Hematopoietic multipotent progenitor cell treated with erythropoietin and hydrocortisone succinate and interleukin-3 and kit ligand, for 8 days (in vitro differentiated cells): ENCODE results near the gene COPS8.
A peak's percentile ranks its signal among the peaks of the same experiment; 100 is the strongest.

Experiments used
- DNase-seq: peaks from one replicate; pipeline ENCODE4 v3.0.0-alpha.2; 2015

The COPS8 gene

DNA sequence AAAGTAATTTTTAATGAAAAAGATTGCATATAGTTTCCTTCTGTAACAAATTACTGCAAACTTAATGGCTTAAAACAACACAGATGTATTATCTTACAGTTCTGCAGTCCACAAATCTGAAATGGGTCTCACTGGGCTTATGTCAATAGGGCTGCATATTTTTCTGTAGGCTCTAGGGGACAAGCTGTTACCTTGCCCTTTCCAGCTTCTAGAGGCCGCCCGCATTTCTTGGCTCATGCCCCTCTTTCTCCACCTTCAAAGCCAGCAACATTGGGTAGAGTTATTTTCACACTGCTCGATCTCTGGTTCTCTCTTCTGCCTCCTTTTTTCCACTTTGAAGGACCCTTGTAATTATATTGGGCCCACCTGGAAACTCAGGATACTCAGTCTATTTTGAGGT is 16.7 kb downstream of the COPS8 start:
- no peak for DNase-seq

DNA sequence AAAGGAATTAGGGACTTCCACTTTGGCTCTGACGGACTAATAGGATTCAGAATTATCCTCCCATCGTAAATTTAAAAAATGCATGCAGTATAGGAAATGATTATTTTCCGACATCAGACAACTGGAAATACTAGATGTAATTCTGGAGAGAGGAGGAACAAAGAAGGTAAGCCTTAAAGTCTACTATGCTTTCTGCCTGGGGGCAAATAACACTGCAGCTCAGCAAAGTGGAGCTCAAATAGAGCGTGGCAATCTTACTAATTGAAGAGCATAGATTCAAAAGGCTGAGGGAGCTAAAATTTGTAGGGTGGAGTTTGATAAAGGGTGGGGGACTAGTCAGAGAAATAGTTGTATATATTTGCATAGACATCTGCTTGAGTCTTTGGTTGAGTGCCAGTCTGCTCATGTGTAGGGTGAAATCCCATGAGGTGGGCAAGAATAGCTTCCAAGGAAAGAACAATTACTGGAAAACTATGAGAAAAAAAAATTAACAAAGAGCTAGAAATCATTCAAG is 23.8 kb downstream of the COPS8 start:
- no peak for DNase-seq

DNA sequence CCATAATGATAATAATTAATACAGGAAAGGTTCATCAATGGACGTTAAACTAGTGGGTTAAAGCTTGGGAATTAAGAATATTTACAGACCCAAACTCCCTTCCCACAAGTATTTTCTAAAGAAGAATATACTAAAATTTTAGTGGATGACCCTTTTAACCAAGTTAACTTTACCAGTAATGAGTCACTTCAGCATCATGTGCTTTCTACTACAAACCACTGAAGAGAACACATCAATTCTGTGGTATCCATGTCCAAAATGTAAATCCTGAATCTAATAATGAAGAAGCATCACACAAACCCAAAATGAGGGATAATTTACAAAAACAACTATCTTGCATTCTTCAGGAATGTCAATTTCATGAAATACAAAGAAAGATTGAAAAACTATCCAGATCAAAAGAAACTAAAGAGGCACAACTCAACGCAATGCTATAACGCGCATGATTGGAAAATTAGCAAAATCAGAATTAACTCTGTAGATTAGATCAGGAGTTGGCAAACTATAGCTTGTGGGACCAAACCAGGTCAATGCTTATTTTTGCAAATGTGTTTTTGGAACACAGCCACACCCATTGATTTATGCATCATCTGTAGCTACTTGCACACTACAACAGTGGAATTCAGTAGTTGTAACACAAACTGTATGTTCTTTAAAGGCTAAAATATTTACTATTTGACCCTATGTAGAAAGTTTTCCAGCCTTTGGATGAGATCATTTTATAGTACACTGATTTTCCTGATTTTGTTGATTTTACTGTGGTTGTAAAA is 27.5 kb downstream of the COPS8 start:
- no peak for DNase-seq

DNA sequence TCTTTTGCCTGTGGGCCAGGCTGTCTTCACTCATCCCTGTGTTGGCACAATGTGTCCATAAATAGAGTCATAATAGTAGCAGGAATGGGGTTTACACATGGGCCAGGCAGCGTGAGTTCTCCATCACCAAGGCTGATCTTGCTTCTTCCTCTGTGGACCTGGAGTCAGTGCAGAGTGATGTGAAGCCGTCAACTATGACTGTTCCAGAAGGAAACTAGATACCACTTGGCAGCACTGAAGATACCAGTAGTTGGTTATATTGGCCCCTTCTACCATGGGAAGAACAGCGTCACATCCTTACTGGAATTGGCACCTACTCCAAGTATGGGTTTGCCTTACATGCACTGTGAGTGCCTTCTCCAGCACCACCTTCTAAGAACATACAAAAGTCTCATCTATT is 30.2 kb downstream of the COPS8 start:
- no peak for DNase-seq

DNA sequence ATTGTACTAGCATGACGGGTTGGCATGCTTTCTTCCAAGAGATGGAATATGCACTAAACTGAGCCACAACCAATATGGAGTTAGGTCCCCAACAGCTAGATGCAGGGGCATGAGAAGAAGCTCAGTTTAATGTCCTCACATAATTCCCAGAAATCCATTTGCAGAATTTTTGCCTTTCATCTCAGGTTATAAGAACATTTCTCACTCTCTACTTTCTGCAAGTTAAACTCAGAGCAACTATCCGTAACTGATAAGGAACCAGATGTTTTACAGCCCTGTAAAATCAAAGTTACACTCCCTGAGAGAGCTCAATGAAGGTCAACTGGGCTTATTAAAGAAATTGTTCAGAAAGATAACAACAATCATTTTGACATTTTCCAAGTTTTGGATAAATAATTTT is 30.7 kb downstream of the COPS8 start:
- no peak for DNase-seq

DNA sequence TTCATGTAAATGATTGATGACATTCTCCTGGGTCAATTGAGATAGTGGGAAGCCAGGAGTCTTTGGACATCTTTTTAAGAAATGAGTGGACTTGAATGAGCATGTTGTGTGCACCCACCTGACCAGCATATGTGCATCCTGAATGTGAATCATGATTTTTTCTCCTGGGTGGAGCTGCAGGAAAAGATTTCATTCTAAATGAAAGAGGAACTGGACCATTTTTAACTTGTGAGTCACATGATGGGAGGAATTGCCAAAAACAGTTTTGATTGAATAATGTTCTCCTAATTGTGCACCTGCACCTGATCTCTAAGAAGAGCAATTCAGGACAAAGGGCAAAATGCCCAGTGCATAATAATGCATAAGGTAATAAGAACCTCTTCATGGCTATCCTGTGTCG is 32.3 kb downstream of the COPS8 start:
- no peak for DNase-seq

DNA sequence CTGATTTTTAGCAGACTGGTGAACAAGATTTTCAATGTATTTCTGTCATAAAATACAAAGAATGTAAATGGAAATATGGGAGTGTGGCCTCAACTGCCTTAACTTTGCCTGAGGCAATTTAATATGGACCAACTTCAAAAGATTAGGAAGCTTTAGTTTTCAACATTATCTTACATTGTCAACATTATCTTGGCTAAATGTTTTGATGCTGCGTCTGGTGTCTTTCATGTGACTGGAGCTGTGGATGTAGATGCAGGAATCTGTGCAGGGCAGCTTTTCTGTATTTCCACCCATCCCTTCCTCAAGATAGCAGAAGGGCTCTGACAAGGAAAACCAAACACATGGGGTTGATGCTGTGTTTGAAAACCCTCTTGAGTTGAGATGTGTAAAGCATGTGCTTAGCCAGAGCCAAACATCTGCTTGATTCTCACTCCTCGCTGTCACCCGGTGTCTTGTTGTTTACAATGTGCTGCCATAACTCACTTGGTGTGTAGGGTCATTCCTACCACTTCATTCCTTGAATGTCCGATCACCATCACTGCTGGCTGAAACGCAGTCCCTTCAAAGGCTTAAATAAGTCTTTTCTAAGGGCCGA is 33.0 kb downstream of the COPS8 start:
- no peak for DNase-seq

DNA sequence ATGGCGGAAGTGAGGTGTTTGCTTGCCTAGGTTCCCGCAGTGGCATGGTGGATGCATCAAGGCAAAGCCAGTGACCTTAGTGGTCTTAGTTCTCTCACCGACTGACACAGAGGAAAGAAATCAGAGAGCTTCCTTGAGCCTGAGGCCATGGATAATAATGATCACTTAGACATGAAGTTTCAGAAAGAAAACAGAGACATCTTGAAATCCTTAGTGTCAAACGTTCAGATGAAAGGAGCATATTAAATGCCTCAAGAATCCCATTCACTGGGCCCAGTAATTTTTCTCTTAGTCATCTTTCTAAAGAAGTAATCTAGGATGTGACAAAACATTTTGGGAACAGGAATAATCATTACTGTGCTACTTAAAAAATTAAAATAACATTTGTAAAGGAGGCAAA is 35.2 kb downstream of the COPS8 start:
- DNase-seq = no peak

DNA sequence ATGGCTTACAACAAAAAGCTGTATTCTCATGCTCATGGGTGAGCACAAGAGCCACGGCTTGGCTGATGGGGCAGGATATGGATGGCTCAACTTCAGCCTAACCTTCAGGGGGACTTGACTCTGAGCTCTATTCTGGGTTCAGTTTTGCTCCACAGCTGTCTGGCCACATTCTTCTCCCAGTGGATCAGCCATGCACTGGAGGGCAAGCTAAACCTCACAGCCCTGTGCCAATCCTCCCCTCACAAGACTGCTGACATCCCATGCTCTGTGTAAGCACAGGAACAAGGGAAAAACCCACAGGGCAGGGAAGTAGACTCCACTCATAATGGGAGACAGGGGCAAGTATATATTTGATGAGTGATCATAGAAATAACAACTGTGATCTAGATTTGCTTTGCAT is 35.6 kb downstream of the COPS8 start:
- DNase-seq = no peak

DNA sequence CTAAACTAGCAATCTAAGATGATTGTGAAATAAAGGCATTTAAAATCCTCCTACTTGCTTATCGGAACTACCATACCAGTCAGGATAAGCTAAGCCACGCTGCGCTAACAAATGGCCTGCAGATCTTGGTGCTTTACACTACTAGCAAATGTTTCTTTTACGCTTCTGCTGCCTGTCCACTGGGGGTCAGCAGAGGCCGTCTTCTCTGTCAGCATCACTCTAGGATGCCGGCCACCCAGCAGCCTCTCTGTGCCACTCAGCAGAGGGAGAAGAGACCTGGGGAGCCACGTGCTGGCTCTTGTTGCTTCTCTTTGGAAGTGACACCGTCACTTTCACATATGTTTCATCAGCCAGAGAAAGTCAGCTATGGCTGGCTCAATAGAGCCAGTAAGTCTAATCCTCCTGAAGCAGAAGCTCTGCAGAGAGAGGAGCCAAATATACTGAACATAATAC is 36.6 kb downstream of the COPS8 start:
- peak; percentile 24 for DNase-seq

DNA sequence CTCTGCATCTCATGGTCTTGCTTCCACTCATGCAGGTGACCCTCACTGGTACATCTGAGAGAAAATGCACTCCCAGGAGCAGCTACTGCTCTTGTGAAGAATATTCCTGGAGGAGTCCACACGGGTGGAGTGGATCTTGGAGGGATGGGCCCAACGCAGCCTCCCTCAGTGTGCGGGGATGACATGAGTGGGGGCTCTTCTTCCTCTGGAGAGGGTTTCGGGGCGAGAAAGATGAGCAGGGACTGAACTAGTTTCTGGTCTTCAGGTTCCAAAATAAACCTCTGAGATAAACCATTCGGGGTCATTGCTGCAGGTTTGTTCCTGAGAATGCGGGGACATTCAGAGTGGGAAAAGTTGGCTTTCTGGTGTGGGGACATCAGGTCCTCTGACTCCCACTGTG is 39.1 kb downstream of the COPS8 start:
- DNase-seq = no peak

DNA sequence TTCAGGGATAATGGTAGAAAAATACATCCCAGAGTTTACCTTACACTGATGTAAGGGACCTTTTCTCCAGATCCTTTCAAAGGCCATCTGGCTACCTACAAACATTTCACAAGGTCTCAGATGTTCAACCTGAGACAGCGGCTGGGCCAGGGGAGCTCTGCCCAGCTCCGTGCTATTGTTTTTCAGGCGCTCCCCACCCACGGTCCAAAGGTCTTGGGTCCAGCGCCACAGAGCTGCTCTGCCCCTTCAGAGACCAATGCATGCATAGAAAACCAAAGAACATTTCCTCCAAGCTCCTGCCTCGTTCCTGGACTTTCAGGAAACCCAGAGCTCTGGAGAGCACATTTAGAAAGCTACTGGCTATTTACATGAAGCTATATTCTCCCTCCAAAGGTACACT is 40.3 kb downstream of the COPS8 start:
- no peak for DNase-seq

DNA sequence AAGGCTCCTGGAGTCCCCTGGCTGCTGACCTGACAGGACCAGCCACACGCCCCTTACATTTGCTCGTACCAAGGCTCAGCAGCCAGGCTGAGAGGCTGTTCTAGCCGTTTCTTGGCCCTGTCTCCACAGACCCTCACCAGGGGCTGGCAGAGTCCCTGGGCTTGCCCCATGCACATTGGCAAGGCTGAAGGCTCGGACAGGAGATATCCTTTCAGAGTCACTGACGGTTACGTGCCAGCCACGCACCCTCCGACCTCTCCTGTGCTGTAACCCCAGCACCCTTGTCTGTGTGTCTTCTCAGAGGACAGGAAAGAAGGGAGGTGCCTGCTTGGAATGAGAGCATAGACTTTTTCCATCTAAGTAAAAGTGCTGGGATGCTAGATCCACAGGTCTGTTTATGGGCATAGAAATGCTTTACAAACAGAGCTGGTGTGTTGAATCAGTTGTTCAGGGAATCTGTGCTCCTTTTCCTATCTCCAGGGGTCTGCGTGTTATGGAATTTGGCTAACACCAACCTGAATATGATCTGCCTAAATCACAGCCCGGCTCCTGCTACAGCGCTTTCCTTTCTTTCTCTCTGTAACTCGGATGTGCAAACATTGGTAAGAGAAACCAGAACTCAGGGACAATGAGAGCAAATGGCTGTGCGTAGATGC is 41.0 kb downstream of the COPS8 start:
- no peak for DNase-seq

DNA sequence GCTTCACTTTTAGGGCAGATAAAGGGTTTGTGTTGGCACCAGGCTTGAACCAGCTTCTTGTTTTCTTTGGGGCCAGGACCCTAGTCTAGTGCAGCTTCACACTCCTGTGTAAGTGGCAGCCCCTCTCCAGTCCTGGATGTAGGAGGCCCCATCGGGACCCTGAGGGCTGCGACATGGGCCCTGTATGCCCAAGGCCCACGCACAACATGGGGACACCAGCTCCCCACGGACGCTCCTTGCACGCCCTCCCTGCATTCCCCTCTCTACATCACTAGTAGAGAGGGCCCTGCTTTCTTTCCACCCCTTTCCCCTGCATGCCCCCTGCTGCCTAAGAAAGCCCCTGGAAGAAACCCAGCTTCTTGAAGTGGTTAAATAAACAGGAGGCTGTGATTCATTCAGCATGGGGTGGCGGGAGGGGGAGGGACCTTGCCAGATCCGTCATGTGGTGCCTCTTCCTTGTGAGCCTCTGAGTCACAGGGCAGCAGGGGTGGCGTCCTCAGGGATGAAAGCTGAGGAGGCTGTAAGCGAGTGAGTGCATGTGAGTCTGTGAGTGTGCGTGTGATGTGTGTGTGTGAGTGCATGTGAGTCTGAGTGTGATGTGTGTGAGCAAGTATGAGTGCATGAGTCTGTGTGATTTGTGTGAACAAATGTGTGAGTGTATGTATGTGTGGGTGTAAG is 42.5 kb downstream of the COPS8 start:
- DNase-seq = no peak

DNA sequence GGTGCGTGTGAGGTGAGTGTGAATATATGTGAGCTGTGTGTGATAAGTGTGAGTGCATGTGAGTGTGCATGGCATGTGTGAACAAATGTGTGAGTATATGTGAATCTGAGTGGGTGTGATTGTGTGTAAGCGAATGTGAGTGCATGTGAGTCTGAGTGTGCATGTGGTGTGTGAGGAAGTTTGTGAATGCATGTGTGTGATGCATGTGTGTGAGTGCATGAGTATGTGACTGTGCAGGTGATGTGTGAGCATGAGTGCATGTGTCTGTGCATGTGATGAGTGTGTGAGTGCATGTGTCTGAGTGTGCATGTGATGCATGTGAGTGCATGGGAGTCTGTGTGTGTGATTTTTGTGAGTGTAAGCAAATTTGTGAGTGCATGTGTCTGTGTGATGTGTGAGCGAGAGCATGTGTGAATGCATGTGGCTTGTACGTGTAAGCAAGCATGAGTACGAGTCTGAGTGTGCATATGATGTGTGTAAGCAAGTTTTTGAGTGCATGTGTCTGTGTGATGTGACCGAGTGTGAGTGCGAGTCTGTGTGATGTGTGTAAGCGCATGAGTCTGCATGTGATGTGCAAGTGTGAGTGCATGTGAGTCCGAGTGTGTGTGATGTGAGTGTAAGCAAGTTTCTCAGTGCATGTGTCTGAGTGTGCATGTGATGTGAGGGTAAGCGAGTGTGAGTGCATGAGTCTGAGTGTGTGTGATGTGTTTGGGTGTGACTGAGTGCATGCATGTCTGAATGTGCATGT is 43.3 kb downstream of the COPS8 start:
- no peak for DNase-seq

DNA sequence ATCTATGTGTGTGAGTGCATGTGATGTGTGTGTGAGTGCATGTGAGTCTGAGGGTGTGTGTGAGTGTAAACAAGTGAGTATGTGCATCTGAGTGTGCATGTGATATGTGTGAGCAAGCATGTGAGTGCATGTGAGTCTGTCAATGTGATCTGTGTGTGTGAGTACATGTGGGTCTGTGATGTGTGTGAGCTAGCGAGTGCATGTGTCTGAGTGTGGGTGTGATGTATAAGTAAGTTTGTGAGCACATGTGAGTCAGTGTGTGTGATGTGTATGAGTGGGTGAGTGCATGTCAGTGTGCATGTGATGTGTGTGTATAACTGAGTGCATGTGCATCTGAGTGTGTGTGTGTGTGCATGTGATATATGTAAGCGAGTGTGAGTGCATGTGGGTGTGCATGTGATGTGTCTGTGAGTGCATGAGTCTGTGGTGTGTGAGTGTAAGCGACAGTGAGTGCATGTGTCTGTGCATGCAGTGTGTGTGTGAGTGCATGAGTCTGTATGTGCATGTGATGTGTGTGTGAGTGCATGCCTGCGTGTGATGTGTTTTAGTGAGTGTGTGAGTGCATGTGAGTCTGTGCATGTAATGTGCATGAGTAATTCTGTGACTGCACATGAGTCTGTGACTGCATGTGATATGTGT is 44.1 kb downstream of the COPS8 start:
- DNase-seq = no peak

DNA sequence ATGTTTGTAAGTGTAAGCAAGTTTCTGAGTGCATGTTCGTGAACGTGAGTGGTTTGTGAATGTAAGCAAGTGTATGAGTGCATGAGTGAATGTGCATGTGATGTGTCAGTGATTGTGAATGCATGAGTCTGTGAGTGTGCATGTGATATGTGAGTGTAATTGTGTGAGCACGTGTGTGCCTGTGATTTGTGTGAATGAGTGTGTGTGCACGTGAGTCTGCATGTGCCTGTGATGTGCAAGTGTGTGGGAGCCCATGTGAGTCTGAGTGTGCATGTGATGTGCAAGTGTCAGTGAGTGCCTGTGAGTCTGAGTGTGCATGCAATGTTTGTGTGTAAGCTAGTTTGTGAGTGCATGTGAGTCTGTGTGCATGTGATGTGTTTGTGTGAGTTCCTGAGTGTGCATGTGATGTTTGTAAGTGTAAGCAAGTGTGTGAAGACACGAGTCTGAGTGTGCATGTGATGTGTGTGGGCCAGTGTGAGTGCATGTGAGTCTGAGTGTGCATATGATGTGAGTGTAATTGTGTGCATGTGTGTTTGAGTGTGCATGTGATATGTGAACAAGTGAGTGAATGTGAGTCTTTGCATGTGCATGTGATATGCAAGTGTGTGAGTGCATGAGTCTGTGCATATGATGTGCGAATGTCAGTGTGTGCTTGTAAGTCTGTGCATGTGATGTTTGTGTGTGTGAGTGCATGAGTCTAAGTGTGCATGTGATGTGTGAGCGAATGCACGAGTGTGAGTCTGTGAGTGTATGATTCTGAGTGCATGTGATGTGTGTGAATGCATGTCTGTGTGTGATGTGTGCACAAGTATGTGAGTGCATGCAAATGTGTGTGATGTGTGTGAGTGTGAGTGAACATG is 45.1 kb downstream of the COPS8 start:
- DNase-seq = no peak

DNA sequence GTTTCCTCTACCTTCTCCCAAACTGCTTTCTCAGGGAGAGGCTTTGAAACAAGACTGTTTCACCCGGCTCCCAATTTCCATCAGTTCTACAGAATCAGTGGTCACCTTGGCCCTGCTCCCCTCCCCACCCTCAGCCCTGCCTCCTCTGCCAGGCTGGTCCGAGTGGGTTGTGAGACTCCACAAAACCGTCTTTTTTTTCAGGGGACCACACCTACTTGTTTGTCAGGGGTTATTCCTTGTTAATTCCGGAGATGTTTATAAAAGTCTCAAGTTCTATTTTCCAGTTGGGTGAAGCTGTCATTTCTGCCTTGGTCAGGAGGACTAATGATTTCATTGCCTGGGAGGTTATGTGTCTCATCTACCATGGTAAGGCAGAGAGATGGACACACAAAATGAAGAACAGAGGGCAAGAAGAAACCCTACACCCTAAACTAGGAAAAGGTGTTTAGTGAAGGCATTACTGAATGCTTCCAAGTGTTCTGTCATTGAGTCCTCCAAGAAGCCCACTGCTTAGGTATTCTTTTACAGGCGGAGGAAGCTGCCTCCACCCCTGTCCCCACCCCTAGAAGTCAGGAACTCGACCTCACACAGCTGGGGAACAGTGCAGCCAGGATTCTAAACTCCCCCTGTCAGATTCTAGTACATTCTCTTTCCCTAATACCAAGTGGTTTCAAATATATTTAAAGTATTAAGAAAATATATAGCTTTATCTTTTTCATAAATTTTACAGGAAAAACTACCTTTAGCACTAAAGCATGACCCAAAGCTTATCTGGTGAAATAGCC is 46.3 kb downstream of the COPS8 start:
- no peak for DNase-seq

DNA sequence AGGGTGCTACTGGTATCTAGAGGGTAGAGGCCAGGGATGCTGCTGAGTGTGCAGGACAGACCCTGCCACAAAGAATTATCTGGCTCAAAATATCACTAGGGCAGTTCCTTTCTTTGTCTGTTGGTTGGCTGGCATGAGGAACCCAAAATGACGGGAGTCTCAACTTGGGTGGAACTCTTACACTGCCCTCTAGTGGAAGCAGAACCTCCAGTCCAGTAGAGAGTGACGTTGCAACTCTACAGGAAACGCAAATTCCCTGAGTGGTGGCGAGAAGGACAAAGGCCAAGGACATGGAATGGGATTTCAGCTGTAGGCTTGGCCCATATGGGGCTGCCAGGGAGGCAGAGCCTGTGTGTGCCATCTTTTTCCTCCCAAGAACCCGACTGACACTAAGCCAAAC is 47.1 kb downstream of the COPS8 start:
- DNase-seq = peak; percentile 11
